Measurements from ENCODE around the gene GTF2F2. TPM values are rescaled to one million over a fixed set of nuclear protein-coding genes. Genes with fewer than 3 reads are reported as not detected.

GTF2F2 gene
- total RNA-seq, 1 experiment from 2014 or later: 21.7 TPM

DNA sequence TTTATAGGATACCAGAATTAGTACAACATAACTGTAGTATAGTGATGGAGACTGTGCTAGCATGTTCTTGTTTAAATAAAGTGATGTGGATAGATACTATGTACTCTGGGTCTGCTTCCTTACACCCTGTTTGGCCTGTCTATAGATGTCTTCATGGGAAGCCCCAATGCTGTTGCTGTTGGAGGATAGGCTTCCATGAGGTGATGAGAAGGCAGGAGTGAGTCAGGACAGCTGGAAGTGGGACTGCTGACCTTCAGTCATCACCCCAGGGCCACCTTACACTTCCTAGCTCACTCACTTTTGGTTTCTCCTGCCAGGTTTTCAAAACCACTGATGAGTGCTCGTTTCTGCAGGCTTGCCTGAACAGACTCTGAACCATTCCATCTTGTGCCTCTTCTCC is 76.3 kb downstream of the GTF2F2 start:
- DNase-seq (ENCODE audit: low read depth, low spot score) (no peak), ATAC-seq (no peak)
- ChIA-PET POLR2A (interaction anchor here (0.5 kb wide), 1 partner anchor 53 kb away, joined by 6 read pairs; no protein-coding TSS in a partner anchor), CTCF (no interaction called here)
- H3K4me1 ChIP-seq (ENCODE audit: control insufficient read depth, insufficient read depth, low read length): peaks cover 2% of the 10 kb centered on the region
- TF ChIP-seq POLR2AphosphoS5 (IDR thresholded peaks at IDR 0.05; ENCODE audit: low read depth, low read length) (no peak), SIN3A (IDR thresholded peaks at IDR 0.05; ENCODE audit: borderline replicate concordance, insufficient read depth, low read depth, low read length) (no peak), TCF7L2 (IDR thresholded peaks at IDR 0.05; ENCODE audit: low read depth, low read length) (no peak)
- TF ChIP-seq, protein P1, sequence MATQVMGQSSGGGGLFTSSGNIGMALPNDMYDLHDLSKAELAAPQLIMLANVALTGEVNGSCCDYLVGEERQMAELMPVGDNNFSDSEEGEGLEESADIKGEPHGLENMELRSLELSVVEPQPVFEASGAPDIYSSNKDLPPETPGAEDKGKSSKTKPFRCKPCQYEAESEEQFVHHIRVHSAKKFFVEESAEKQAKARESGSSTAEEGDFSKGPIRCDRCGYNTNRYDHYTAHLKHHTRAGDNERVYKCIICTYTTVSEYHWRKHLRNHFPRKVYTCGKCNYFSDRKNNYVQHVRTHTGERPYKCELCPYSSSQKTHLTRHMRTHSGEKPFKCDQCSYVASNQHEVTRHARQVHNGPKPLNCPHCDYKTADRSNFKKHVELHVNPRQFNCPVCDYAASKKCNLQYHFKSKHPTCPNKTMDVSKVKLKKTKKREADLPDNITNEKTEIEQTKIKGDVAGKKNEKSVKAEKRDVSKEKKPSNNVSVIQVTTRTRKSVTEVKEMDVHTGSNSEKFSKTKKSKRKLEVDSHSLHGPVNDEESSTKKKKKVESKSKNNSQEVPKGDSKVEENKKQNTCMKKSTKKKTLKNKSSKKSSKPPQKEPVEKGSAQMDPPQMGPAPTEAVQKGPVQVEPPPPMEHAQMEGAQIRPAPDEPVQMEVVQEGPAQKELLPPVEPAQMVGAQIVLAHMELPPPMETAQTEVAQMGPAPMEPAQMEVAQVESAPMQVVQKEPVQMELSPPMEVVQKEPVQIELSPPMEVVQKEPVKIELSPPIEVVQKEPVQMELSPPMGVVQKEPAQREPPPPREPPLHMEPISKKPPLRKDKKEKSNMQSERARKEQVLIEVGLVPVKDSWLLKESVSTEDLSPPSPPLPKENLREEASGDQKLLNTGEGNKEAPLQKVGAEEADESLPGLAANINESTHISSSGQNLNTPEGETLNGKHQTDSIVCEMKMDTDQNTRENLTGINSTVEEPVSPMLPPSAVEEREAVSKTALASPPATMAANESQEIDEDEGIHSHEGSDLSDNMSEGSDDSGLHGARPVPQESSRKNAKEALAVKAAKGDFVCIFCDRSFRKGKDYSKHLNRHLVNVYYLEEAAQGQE (IDR thresholded peaks at IDR 0.05; ENCODE audit: insufficient read depth in 1 of 2, low read depth in 2 of 2, low read length in 1 of 2): no peak
- TF ChIP-seq, protein P2, sequence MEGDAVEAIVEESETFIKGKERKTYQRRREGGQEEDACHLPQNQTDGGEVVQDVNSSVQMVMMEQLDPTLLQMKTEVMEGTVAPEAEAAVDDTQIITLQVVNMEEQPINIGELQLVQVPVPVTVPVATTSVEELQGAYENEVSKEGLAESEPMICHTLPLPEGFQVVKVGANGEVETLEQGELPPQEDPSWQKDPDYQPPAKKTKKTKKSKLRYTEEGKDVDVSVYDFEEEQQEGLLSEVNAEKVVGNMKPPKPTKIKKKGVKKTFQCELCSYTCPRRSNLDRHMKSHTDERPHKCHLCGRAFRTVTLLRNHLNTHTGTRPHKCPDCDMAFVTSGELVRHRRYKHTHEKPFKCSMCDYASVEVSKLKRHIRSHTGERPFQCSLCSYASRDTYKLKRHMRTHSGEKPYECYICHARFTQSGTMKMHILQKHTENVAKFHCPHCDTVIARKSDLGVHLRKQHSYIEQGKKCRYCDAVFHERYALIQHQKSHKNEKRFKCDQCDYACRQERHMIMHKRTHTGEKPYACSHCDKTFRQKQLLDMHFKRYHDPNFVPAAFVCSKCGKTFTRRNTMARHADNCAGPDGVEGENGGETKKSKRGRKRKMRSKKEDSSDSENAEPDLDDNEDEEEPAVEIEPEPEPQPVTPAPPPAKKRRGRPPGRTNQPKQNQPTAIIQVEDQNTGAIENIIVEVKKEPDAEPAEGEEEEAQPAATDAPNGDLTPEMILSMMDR (IDR thresholded peaks at IDR 0.05): no peak
- intact Hi-C loops (cut with micrococcal nuclease; ENCODE audit: unreplicated experiment) (no loop called here), in situ Hi-C loops (cut with HindIII; ENCODE audit: low pct_unique_long_range_greater_than_20kb, low sequenced_read_pairs) (no loop called here)
- H3K36me3 ChIP-seq (ENCODE audit: control insufficient read depth, insufficient read depth, low read length): no peaks in the 10 kb centered on the region
- no peaks in the 10 kb centered on the region for H3K27me3 ChIP-seq (ENCODE audit: control insufficient read depth, insufficient read depth, low read length)
- no peak overlapping the region for H3K4me3 ChIP-seq (ENCODE audit: low read depth in 2 of 2, low read length in 2 of 2)
- H3K9me3 ChIP-seq (ENCODE audit: control insufficient read depth, insufficient read depth, low read depth, low read length): no peaks in the 10 kb centered on the region
- BruUV-seq (replicated peaks): no TSS peak
- no peak overlapping the region for H3K27ac ChIP-seq (ENCODE audit: low read length)

DNA sequence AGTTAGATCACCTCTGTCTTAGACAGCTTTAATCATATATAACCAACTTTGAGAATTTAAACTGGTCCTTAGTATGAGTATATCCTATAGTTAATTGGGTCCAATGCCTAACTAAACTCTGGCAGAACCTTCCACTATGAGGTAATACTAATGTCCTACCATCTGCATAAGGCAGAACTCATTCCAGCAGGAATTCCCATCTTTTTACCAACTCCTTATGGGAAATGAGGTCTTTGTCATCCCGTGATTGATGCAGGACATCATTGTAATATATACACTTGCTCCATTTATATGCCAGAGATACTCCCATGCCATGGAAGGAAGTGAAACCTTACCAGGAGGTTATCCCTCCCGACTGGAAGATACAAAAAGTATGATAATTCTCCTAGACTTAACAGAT is 77.7 kb downstream of the GTF2F2 start:
- CTCF ChIA-PET: no interaction called here
- no TSS peak for BruUV-seq (replicated peaks)

More for the DNA sequence above, 77.7 kb downstream of the GTF2F2 start:
- POLR2A ChIA-PET: no interaction called here
- no peaks in the 10 kb centered on the region for H3K27me3 ChIP-seq (ENCODE audit: control insufficient read depth, insufficient read depth, low read length)
- H3K9me3 ChIP-seq (ENCODE audit: control insufficient read depth, insufficient read depth, low read depth, low read length): no peaks in the 10 kb centered on the region
- DNase-seq (ENCODE audit: low read depth, low spot score): no peak
- H3K4me3 ChIP-seq (ENCODE audit: low read depth in 2 of 2, low read length in 2 of 2): no peak overlapping the region
- TF ChIP-seq, protein P1 (IDR thresholded peaks at IDR 0.05; ENCODE audit: insufficient read depth in 1 of 2, low read depth in 2 of 2, low read length in 1 of 2): no peak
- no peak overlapping the region for H3K27ac ChIP-seq (ENCODE audit: low read length)
- no peak for ATAC-seq
- intact Hi-C loops (cut with micrococcal nuclease; ENCODE audit: unreplicated experiment) (no loop called here), in situ Hi-C loops (cut with HindIII; ENCODE audit: low pct_unique_long_range_greater_than_20kb, low sequenced_read_pairs) (no loop called here)
- no peaks in the 10 kb centered on the region; the same call in none of the 2 replicates for H3K4me1 ChIP-seq (ENCODE audit: control insufficient read depth, insufficient read depth, low read length)
- H3K36me3 ChIP-seq (ENCODE audit: control insufficient read depth, insufficient read depth, low read length): no peaks in the 10 kb centered on the region

Data from Panc1 (cell line).